Tibial nerve (tissue), 4 donors: ENCODE results near the gene TPGS2.

Source experiments
- CTCF ChIP-seq, 5 experiments: fragments of 200-600 bp in 3 of 5; fragments of 450-650 bp in 2 of 5; sonication (generic) in 3 of 5; IDR thresholded peaks; one replicate each; pipeline ENCODE4 v1.5.1; 2016 to 2019; ENCODE audit warnings: antibody characterized with exemption in 5 of 5, mild to moderate bottlenecking in 3 of 5, moderate library complexity in 2 of 5
- EP300 ChIP-seq, 2 donors: sonication (generic); formaldehyde crosslinking; IDR thresholded peaks; one replicate each; pipeline ENCODE4 v1.6.1; 2017; ENCODE audit warnings: antibody characterized with exemption in 2 of 2, mild to moderate bottlenecking in 1 of 2
- POLR2A ChIP-seq, 2 donors: fragments of 450-650 bp; IDR thresholded peaks; one replicate each; pipeline ENCODE4 v1.6.1; 2017; ENCODE audit warnings: antibody characterized with exemption in 2 of 2, mild to moderate bottlenecking in 2 of 2, moderate library complexity in 2 of 2

- no peak for TF ChIP-seq CTCF (IDR thresholded peaks at IDR 0.05)
- no peak for TF ChIP-seq POLR2A (IDR thresholded peaks at IDR 0.05)
- TF ChIP-seq EP300 (IDR thresholded peaks at IDR 0.05), result no peak
Measured at GRCh38 chr18:36745219-36745975, 83.4 kb downstream of the TPGS2 start.
